ENCODE measurements around the gene LAMB4.

LAMB4 gene

DNA sequence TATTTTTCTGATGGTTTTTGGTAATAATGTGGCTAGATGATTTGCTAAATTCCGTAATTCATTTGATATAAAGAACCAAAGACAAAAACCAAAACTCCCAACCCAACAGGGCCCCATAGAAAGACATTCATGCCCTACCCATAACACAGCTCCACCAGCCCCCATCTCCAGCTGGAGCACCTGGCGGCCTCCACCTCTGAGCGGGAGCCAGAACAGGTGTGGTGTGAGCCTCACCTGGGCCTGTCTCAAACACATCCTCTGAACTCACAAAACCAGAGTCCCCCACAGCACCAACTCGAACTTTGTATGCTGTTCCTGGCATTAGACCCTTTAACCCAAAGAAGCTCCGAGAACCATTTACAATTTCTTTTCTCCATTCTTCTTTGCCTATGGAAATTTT lies 36.5 kb upstream of the LAMB4 start:
- no peak for DNase-seq (ENCODE audit: extremely low read depth, insufficient read length)
- Histone ChIP-seq H3K4me3 (replicated peaks; ENCODE audit: low read depth, low read length) (no peak overlapping the region), H3K36me3 (ENCODE audit: control insufficient read depth, insufficient read depth, low read length) (no peaks in the 10 kb centered on the region), H3K27me3 (replicated peaks; ENCODE audit: control insufficient read depth, insufficient read depth, low read length) (no peaks in the 10 kb centered on the region)
- TF ChIP-seq, protein P1, sequence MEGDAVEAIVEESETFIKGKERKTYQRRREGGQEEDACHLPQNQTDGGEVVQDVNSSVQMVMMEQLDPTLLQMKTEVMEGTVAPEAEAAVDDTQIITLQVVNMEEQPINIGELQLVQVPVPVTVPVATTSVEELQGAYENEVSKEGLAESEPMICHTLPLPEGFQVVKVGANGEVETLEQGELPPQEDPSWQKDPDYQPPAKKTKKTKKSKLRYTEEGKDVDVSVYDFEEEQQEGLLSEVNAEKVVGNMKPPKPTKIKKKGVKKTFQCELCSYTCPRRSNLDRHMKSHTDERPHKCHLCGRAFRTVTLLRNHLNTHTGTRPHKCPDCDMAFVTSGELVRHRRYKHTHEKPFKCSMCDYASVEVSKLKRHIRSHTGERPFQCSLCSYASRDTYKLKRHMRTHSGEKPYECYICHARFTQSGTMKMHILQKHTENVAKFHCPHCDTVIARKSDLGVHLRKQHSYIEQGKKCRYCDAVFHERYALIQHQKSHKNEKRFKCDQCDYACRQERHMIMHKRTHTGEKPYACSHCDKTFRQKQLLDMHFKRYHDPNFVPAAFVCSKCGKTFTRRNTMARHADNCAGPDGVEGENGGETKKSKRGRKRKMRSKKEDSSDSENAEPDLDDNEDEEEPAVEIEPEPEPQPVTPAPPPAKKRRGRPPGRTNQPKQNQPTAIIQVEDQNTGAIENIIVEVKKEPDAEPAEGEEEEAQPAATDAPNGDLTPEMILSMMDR (IDR thresholded peaks at IDR 0.05; ENCODE audit: insufficient read depth, low read length, poor library complexity, severe bottlenecking): no peak

DNA sequence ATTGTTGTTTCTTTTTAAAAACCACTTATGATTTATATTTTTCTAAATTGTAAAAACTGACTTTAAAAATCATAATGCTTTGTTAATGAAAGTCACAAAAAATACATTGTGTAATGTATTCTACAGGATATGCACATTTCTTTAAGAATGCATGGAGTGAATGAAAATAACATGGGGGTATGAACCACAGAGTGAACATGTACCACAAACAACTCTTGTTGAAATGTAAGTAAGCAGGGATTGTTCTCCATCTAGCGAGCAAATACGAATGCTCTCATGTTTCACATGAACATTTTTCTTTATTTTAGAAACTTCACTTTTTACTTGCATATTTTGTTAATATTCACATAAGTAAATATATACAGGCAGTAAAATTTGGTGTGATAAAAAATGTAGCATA lies 35.6 kb upstream of the LAMB4 start:
- TF ChIP-seq, protein P1 (IDR thresholded peaks at IDR 0.05; ENCODE audit: insufficient read depth, low read length, poor library complexity, severe bottlenecking): no peak
- no peak for DNase-seq (ENCODE audit: extremely low read depth, insufficient read length)
- Histone ChIP-seq H3K27me3 (replicated peaks; ENCODE audit: control insufficient read depth, insufficient read depth, low read length) (no peaks in the 10 kb centered on the region), H3K36me3 (ENCODE audit: control insufficient read depth, insufficient read depth, low read length) (no peaks in the 10 kb centered on the region), H3K4me3 (replicated peaks; ENCODE audit: low read depth, low read length) (no peak overlapping the region)

DNA sequence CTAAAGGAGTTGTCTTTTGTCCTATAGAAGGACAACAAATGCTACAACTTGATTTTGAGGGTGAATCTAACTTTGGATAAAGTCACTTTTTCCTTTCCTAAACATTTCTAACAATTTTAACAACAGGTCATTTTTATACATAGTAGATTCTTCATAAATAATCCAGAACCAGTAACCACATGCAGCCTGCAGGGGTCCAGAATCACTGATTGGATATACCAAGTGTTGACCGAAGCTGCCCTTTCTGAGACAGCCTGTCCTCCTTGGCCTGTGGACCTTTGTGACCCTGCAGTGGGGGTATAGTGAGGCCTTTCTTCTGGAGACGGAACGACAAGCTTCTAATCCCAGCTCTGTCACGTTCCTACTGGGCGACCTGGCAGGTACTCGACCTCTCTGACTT lies 34.8 kb upstream of the LAMB4 start:
- Histone ChIP-seq H3K36me3 (ENCODE audit: control insufficient read depth, insufficient read depth, low read length) (no peaks in the 10 kb centered on the region), H3K4me3 (replicated peaks; ENCODE audit: low read depth, low read length) (no peak overlapping the region), H3K27me3 (replicated peaks; ENCODE audit: control insufficient read depth, insufficient read depth, low read length) (no peaks in the 10 kb centered on the region)
- DNase-seq (ENCODE audit: extremely low read depth, insufficient read length): no peak
- TF ChIP-seq, protein P1 (IDR thresholded peaks at IDR 0.05; ENCODE audit: insufficient read depth, low read length, poor library complexity, severe bottlenecking): no peak

DNA sequence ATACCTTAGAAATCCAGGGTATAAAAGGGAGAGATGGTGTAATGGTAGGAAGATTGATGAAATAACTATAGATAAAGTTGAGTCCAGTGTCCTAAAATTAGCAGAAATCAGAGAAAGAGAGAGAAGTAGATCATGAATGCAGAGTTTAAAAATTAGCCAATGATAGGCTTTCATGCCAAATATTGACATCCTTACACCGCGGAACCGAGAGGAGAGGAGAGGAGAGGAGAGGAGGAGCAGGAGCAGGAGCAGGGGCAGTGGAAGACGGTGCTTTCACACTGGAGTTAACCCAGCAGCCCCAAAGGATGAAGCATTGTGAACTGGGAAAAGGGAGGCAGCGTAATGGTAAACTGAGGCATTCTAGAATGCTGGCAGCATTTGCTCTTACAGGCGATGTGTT lies 34.2 kb upstream of the LAMB4 start:
- no peaks in the 10 kb centered on the region for H3K27me3 ChIP-seq (replicated peaks; ENCODE audit: control insufficient read depth, insufficient read depth, low read length)
- TF ChIP-seq, protein P1 (IDR thresholded peaks at IDR 0.05; ENCODE audit: insufficient read depth, low read length, poor library complexity, severe bottlenecking): no peak
- no peak for DNase-seq (ENCODE audit: extremely low read depth, insufficient read length)
- no peaks in the 10 kb centered on the region for H3K36me3 ChIP-seq (ENCODE audit: control insufficient read depth, insufficient read depth, low read length)
- no peak overlapping the region for H3K4me3 ChIP-seq (replicated peaks; ENCODE audit: low read depth, low read length)

DNA sequence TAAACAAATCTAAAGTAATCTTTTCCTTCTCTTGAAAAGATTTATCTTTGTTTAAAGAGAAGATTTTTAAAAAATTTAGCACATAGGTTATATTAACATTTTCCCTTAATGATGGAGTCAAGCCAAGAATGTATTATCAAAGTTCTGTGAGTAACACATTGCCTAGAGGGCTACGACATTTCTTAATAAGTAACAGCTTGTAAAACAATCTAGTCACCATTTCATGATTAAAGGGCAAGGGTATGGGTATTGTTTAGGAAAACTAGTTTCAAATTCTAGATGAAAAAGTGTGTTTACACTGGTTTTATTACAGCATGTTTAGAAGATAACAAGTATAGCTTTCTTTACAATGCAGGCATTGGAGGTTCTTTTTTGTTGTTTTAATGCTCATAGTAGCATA lies 28.6 kb upstream of the LAMB4 start:
- Histone ChIP-seq H3K27me3 (replicated peaks; ENCODE audit: control insufficient read depth, insufficient read depth, low read length) (no peaks in the 10 kb centered on the region), H3K4me3 (replicated peaks; ENCODE audit: low read depth, low read length) (no peak overlapping the region), H3K36me3 (ENCODE audit: control insufficient read depth, insufficient read depth, low read length) (no peaks in the 10 kb centered on the region)
- DNase-seq (ENCODE audit: extremely low read depth, insufficient read length): no peak
- TF ChIP-seq, protein P1 (IDR thresholded peaks at IDR 0.05; ENCODE audit: insufficient read depth, low read length, poor library complexity, severe bottlenecking): no peak

DNA sequence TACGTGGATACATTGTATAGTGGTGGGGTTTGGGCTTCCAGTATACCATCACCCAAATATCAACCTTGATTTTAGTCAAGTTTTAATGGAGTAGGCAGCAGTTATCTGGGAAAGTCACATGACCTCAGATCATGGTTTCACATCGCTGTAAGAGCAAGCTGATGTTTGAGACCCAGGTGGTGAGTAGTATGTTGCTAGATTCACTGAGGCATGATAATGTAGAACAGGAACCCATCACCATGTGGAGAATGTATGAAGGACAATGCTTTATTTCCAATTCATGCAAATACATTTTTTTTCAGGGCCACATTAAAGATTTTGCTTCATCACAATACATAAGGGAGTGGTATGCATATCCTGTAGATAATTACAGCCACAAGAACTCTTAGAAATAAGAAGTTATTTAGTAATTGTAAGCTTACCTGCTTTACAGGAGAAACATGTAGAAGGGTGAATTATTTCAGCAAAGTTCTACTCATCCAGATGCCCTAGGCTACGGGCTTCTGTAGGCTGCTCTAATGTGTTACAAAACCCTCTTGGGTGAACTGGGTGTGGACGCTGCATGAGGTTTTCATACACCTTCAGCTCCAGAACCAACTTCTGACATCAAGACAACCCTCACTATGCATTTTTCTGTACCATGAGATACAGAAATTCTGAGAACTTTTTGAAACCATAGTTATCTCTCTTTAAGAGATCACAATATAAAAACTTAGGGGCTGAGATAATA lies 27.6 kb upstream of the LAMB4 start:
- TF ChIP-seq, protein P1 (IDR thresholded peaks at IDR 0.05; ENCODE audit: insufficient read depth, low read length, poor library complexity, severe bottlenecking): no peak
- Histone ChIP-seq H3K36me3 (ENCODE audit: control insufficient read depth, insufficient read depth, low read length) (no peaks in the 10 kb centered on the region), H3K27me3 (replicated peaks; ENCODE audit: control insufficient read depth, insufficient read depth, low read length) (no peaks in the 10 kb centered on the region), H3K4me3 (replicated peaks; ENCODE audit: low read depth, low read length) (no peak overlapping the region)
- no peak for DNase-seq (ENCODE audit: extremely low read depth, insufficient read length)

Measured in GM06990 (cell line).